Fibroblast of lung (primary cell): Measurements from ENCODE around the gene STX8.

Source experiments
- CTCF ChIP-seq, 2 donors: IDR thresholded peaks in 1 of 2; conservative IDR thresholded peaks in 1 of 2; 1 replicate in 1 of 2; 2 replicates in 1 of 2; pipeline ENCODE4 v1.5.1; 2011 to 2012; ENCODE audit warnings: low read length in 2 of 2, control low read depth in 1 of 2, inconsistent platforms in 1 of 2, low read depth in 1 of 2, mild to moderate bottlenecking in 1 of 2
- EZH2 ChIP-seq: IDR thresholded peaks from 2 replicates; pipeline ENCODE4 v1.5.1; 2012; ENCODE audit warnings: low read length, control low read depth, mild to moderate bottlenecking; ENCODE audit errors: missing control alignments

- TF ChIP-seq CTCF (conservative IDR thresholded peaks at IDR 0.05 in 1 of 2, IDR thresholded peaks at IDR 0.05 in 1 of 2; ENCODE audit: low read depth in 1 of 2, low read length in 2 of 2) (no peak), EZH2 (no peak)
Observed at GRCh38 chr17:9611557-9611956, 35.9 kb upstream of the STX8 start.
